Activated naive CD4-positive, alpha-beta T cell treated with anti-CD3 and anti-CD28 coated beads, Interleukin-2, amount 50 U/mL, for 16 hours (primary cell): ENCODE measurements around the gene LMAN2.
"Not testable (repeated sequence)": the region's sequence is repeated elsewhere in the genome, so short reads cannot be mapped to it uniquely, and the experiment has no call there.

Experiments
- DNase-seq: peaks from one replicate; pipeline ENCODE4 v3.0.0-alpha.2; 2020

Gene LMAN2

GRCh38 chr5:177364159-177364962, 12.9 kb upstream of the LMAN2 start:
- no peak for DNase-seq

GRCh38 chr5:177363565-177363964, 12.1 kb upstream of the LMAN2 start:
- no peak for DNase-seq

GRCh38 chr5:177362610-177363507, 11.4 kb upstream of the LMAN2 start:
- DNase-seq: peak; percentile 69

GRCh38 chr5:177362292-177362609, 10.8 kb upstream of the LMAN2 start:
- no peak for DNase-seq

- DNase-seq: no peak
Observed at GRCh38 chr5:177361418-177362291, 10.2 kb upstream of the LMAN2 start.

- DNase-seq: not testable (repeated sequence)
Observed at GRCh38 chr5:177360740-177361139, 9.3 kb upstream of the LMAN2 start.

GRCh38 chr5:177359860-177360259, 8.4 kb upstream of the LMAN2 start:
- DNase-seq: no peak

GRCh38 chr5:177359451-177359851, 8.0 kb upstream of the LMAN2 start:
- no peak for DNase-seq

- DNase-seq: no peak
Observed at GRCh38 chr5:177358370-177358819, 6.9 kb upstream of the LMAN2 start.

- peak; percentile 65 for DNase-seq
Observed at GRCh38 chr5:177357459-177358351, 6.2 kb upstream of the LMAN2 start, which contains the start of gene RGS14. TSS of gene RGS14 (plus strand) at chr5:177357924. CDS start at chr5:177358025, 101 bp downstream.

GRCh38 chr5:177357146-177357458, 5.6 kb upstream of the LMAN2 start:
- DNase-seq: no peak

- DNase-seq: no peak
Observed at GRCh38 chr5:177356746-177357145, 5.3 kb upstream of the LMAN2 start.

GRCh38 chr5:177355868-177356168, 4.3 kb upstream of the LMAN2 start:
- DNase-seq: no peak

- no peak for DNase-seq
Observed at GRCh38 chr5:177355162-177355867, 3.8 kb upstream of the LMAN2 start.

GRCh38 chr5:177354711-177355110, 3.2 kb upstream of the LMAN2 start:
- DNase-seq: no peak

- DNase-seq: no peak
Observed at GRCh38 chr5:177354256-177354655, 2.8 kb upstream of the LMAN2 start.

GRCh38 chr5:177353093-177353492, 1.6 kb upstream of the LMAN2 start:
- no peak for DNase-seq

GRCh38 chr5:177350776-177351391, 584 bp downstream of the LMAN2 start:
- no peak for DNase-seq

- no peak for DNase-seq
Observed at GRCh38 chr5:177349762-177350161, 1.7 kb downstream of the LMAN2 start.

- no peak for DNase-seq
Observed at GRCh38 chr5:177349362-177349647, 2.2 kb downstream of the LMAN2 start.

- DNase-seq: no peak
Observed at GRCh38 chr5:177347699-177348098, 3.8 kb downstream of the LMAN2 start.
